ENCODE data around the gene ADAMTS19.

Gene ADAMTS19

DNA sequence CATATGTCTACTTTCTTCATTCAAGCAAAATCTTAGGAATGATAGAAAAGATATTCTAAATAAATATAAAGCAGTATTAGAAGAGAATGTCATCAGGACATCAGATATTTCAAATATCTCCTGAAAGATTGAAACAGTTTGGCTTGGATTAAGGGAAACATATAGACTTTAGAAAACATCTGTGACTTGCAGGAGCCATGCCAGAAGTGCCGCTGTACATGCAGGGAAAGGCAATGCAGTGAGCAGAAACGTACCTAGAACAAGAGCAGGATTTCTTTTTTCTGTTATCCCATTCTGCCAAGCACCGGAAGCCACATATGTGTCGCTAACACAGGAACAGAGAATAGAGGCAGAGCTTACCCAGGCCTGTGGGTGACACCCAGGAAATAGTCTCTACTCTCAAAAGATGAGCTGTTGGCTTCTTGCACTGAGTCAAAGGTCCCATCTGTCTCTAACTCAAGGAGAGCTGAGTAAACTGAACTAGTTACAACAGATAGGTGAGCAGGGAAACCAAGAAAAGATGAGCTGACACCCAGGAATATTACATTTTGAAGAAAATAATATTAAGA, 5.8 kb downstream of the ADAMTS19 start:
- no peak for DNase-seq (ENCODE audit: low spot score)

DNA sequence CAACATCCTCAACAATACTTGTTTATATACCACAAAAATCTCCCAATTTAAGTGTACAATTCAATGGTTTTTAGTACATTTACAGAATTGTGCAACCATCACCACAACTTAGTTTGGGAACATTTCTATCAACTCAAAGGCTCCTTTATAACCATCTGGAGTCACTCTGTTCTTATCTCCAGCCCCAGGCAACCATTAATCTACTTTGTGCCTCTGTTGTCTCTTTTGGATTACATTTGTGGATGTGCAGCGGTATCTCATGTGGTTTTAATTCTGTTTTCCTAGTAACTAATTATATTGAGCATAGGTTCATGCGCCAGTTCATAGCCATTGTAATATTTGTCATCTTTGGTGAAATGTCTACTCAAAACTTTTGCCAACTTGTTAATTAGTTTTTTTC, 14.4 kb downstream of the ADAMTS19 start:
- DNase-seq (ENCODE audit: low spot score) = no peak

DNA sequence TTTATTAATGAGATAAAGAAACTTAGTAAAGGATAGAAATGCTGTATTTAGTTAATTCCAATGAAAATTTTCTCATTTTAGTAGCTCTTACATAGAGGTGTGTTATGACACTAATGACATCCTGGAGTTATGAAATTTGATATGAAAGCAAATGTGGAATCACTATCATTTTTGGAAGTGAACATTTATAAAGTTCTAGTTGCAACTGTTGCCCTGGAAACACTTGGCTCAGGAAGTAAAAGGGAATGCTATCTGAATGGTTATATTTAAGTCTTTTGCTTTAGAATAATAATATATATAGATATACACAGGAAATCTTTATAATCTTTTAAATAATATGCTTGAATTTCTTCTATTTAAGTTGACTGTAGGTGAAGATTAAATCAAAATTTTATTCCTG, 16.7 kb downstream of the ADAMTS19 start:
- no peak for DNase-seq (ENCODE audit: low spot score)

DNA sequence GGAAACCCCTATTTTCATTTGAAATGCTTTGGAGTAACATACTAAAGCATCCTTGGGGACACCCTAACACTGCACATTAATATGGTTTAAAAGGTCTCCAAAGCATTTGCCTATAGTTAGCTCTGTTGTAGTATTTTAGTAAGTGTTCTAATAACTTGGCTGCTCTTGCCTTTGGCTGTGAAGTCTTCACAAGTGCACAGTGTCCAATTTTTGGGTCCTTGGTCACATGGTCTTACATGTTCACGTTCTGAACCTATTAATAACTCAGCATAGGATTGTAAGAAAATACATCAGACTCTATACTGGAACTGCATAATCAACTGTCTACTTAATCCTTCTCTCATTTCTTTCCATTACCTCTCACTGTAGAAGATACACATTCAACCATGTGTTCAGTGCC, 17.4 kb downstream of the ADAMTS19 start:
- DNase-seq (ENCODE audit: low spot score) = no peak

DNA sequence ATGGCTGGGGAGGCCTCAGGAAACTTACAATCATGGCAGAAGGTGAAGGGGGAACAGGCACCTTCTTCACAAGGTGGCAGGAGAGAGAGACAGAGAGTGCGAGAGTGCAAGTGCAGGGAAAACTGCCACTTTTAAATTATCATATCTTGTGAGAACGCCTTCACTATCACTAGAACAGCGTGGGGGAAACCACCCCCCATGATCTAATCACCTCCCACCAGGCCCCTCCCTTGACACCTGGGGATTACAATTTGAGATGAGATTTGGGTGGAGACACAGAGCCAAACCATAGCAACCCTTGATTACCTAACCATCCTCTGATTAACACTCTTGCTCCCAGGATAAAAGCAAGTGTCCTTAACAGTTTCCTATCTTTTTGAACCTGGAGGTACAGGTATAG, 21.1 kb downstream of the ADAMTS19 start:
- no peak for DNase-seq (ENCODE audit: low spot score)

DNA sequence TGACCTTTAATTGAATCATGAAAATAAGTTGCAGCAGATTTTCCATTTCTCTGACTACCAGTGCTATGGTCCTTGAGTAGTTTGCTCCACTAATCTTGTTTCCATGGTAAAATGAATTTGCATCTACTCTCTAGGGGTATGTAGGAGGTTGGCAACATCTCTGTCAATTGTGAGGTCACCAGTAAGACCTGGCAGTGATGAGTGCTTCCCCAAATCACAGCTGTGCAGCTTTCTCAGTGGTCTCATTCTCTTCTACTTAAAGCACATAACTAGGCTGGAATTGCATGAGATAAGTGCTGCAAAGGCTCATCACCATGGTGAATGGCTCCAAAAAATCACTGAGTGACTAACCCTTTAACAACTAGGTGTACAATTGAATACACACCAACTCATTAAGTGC, 36.3 kb downstream of the ADAMTS19 start:
- no peak for DNase-seq (ENCODE audit: low spot score)

DNA sequence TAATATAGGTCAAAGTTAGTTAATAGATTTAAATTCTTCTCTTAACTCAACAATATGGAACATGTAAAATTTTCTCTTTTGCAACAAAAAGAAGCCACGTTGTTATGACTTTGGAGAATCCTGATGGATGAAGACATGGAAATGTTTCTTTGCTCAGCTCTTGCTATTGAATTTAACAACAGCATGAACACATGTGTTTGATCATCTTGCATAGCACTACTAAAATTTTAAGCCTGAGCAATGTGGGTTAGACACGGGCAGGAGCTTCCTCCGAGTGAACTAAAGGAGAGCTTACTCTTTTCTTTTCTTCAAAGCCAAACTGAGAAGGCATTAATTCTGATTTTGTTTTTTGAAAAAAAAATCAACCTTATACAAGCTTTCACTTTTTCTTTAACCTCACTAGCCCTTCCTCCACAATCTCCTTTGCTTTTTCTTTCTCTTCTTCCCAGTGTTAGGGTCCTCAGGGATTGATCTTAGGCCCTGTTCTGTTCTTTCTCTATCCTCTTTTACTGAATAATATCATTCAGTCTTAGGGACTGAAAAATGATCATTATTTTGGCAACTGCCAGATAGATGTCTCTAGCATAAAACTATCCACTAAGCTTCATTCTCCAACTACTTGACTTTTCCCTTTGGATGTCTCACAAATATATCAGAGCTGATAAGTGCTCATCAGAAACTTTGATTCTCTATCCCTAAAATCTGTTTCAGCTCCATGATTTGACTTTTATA, 36.9 kb downstream of the ADAMTS19 start:
- DNase-seq (ENCODE audit: low spot score) = no peak

DNA sequence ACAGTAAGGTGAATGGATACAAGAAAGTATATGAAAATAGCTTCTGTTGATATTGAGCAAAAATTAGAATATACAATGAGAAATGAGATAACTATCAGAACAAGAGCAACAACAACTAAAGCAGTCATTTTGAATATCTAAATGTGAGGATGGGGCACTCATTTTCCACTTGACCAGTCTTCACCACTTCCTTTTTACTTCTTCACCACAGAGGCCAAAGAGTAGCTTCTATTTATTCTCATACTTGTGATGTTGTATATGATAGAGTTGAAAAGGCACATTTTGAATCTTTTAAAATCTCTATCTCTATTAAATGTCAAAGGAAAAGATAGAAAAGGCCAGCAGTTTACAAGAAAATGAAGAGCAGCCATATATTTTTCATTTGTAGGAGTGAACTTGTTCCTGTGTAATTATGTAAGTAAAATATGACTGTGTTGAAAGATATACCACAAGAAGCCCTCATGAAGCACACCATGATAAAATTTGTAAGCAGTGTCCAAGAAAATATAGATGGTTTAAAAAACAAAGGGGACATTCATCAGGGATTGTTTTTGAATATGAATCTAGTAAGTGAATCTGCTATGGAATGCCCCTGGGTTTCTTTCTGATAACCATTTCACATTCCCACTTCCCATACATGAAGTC, 39.2 kb downstream of the ADAMTS19 start:
- DNase-seq (ENCODE audit: low spot score) = no peak

DNA sequence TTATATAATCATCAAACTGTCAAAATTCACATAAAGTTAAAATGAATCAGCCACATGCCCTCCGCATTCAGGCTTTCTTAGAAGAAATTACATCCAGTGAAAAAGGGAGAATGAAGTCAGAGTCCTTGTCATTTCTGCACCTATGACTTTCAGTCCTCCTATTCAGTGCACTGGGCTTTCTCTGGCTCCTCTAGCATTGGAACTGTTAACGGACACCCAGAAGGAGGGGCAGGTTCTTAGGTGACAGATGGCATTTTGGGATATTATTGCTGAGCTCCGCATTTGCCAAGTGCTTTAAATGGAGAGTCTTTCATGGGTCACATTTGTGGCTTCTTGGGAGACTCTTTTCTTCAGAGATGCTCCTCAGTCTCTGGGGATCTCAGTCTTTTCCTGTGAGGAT, 40.0 kb downstream of the ADAMTS19 start:
- no peak for DNase-seq (ENCODE audit: low spot score)

DNA sequence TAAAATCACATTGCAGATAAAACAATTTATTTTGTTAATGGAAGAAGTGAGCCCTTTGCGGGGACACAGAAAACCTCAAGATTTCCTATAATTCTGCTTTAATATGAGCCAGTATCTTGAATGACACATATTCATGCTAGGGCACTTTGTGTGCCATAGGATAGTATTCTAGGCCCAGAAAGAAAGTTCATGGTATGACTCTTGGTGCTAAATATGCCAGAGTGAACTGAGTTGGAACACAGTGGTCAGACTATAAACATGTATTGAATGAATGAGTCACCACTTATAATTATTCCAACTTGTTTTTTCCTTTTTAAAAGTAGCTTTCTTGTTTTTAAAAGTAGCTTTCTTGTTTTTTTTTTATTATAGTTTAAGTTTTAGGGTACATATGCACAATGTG, 46.0 kb downstream of the ADAMTS19 start:
- no peak for DNase-seq (ENCODE audit: low spot score)

DNA sequence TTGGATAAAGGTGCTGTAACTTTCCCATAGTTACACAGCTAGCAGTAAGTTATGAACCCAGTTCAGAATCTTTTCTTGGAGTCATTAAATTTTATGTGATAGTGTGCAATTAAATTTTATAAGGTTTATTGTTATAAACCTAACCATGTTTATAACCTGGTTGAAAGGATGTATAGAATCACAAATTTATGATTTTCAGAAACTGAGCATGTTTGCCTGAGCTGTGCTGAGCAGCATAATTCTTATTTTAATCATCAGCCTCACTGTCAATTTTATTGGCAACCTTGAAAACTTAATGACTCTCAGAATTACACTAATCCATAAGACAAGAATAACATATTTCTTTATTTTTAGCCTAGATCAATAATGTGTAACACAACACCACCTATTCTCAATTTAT, 46.9 kb downstream of the ADAMTS19 start:
- no peak for DNase-seq (ENCODE audit: low spot score)

DNA sequence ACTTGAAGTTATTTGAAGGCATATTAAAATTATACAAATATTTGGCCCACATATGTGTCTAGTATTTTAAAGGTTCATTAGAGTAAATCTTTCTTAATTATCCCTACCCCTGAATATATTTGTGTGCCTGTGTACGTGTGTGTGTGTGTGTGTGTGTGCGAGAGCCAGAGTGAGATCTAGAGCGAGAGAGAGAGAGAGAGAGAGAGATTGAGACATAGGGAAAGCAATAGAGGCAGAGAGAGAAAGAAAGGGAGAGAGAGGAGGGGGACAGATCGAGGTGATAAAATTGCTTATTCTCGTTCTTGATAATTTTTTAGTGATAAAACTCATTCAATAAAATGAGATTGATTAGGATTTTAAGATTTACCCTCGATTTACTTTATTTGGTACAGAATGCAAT, 47.4 kb downstream of the ADAMTS19 start:
- no peak for DNase-seq (ENCODE audit: low spot score)

DNA sequence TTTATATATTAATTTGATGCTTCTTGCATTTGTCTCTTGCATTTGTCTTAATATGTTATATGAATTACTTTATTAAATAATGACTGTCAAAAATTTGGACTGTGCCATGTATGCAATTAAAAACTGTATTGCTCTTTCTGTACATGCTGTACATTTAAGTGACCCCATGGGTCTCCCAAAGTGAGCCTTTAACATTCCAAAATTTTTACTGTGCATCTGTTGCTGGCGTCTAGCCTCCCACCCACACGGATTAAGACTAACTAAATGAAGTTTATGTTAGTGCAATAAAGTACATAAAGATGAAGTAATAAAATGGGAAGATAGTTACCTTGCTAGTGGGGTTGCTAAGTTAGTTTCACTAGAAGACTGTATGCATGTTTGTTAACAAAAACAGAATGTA, 48.5 kb downstream of the ADAMTS19 start:
- DNase-seq (ENCODE audit: low spot score) = no peak

DNA sequence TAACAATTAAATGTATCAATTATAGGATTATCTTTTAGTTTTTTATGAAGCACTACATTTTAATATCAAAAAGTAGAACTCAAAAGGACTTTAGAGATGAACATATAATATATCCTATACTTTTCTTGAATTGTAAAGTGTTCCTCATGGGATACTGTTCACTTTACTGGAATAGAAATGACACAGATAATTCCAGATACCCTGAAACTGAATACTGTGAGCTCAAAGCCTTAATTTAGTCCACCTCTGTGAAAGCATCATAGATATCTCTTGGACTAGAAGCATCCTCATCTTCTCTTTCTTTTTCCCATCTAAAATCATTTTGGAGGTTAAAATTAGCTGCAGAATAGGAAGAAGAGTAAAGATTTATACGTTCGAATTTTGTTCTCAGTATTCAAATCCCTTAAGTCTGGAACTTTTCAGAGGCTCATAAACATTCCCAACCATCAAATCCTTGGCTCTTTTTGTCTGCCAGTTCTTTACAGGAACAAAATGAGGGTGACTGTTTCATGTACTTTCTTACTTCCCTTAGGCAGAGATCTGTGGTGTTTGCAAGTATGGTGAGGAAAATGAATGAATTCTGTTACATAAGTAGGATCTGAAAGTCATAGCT, 49.4 kb downstream of the ADAMTS19 start:
- no peak for DNase-seq (ENCODE audit: low spot score)

DNA sequence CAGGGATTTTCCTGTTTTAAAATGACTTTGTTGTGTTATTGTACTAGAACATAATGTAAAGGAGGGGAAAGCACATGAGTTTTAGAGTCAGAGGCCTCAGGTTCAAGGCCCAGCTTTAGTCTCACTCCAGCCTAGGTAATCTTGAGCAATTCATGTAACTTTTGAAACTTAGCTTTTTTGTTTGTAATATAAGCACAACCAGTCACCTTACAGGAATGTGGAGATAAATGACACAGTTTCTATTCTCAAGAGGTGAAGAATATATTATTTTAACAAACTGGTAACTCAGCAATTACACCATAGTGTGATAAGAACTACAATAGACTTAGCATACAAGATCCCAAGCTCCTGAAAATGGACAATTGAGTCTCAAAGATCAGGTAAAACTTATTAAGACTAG, 51.2 kb downstream of the ADAMTS19 start:
- no peak for DNase-seq (ENCODE audit: low spot score)

DNA sequence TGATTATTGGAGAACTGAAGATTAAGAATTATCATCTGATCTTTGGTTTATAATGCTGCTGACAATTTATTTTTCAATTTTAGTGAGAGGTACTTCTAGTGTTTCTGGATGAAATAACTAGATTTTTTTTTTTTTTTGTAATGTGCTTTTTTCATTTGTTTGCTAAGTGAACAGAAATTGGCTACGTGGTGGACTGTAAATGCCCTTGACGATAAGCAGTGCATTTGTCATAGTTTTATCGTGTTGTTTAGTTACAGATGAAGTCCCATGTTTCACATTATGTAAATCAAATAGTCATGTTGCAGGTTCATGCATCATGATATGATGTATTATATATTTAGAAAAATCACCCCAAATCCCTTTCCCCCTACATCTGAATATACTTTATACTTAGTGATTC, 81.0 kb downstream of the ADAMTS19 start:
- DNase-seq (ENCODE audit: low spot score) = no peak

DNA sequence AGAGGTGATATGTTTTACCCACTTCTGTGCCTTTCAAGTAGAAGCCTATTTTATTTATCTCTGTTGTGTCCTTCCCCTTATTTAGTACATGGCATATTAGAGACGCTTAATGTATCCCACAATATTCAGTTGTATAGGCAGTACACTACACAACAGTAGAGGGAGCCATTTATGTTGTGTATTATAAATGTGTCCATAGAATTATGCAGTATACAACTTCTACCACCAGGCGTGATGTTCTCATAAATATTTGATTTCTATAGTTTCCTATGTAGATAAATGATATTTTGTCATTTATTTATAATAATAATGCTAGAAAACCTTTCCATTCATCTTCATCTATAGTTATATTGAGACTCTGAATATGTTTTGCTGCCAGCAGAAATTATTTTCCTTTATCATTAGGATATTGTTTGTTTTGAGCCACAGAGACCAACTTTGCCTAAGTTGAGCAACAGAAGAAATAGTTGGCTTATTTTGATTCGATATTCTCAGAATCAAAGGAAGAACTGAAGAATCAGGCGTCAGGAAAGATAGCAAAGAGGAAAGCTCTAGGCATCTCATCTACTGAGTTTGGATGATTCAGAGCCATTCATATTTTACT, 81.7 kb downstream of the ADAMTS19 start:
- peak; percentile 39 for DNase-seq (ENCODE audit: low spot score)

DNA sequence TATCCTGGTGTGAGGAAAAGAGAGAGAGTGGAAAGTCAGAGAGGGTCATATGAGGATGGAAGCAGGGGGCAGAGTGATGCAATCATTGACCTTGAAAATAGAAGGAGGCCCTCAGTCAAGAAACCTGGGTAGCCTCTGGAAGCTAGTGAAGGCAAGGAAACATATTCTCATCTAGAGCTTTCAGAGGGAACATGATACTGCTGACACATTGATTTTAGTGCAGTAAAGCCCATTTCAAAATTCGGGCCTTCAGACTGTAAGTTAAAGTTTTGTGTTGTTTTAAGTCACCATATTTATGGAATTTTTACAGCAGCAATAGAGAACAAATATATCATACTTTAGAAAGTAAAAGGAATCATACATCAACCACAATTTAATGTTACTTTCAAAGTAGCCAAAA, 87.0 kb downstream of the ADAMTS19 start:
- no peak for DNase-seq (ENCODE audit: low spot score)

DNA sequence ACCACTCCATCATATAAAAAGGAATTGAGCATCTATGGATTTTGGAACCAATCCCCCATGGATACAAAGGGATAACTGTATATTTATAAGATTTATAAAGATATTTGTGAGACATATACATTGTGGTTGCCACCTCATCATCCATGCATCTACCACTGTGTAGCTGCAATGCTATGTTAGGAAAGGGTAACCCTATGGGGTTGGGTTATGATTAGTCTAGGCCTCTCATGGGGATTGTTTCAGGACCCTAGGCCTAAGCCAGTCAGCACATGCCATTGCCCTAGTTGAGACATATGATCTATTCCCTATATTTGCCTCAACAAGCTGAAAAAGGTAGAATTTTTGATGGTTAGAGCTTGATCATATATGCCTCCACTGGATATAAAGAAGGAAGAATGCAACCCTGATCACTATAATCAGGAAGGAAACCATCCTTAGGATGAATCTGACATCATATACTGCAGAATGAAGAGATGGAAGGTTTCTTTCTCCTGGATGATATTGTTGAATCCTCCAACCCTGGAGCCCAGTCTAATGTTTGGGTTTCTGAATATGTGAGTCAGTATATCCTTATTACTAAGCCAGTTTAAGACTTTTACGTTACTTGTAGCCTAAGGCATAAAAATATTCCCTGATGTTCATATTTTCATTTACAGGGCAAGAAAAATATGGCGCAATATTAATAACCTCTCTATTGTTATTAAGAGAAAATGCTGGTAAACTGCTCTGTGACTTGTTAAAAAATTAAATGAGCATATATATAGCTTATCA, 94.2 kb downstream of the ADAMTS19 start:
- no peak for DNase-seq (ENCODE audit: low spot score)

DNA sequence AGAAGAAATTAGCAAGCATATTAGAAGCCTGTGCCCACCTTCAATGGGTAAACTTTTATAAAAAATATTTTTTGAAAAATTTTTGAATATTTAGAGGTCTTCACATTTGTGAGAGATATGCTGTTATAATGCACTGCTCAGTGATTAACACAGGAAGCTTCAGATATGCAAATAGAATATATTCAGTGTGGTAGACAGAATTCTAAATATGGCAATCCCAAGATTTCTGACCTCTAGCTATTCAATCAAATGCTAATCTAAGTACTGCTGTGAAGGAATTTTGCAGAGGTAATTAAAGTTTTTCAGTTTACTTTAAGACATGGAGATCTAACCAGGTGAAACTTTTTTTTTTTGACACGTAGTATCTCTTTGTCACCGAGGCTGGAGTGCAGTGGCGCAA, 103.5 kb downstream of the ADAMTS19 start:
- DNase-seq (ENCODE audit: low spot score) = no peak

DNA sequence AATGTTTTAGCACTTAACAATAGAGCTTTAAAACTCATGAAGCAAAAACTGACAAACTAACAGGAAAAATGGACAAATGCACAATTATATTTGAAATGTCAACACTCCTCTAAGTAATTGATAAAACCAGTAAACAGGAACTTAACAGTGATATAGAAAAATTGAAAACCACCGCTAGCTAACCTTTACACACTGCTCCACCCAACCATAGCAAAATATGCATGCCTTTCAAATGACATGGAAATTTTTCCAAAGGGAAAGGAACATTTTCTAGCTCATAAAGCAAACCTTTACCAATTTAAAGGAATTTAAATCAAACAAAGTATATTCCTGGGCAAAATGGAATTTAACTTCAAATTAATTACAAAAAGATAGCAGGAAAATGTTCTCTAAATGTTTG, 109.2 kb downstream of the ADAMTS19 start:
- DNase-seq (ENCODE audit: low spot score) = no peak

DNA sequence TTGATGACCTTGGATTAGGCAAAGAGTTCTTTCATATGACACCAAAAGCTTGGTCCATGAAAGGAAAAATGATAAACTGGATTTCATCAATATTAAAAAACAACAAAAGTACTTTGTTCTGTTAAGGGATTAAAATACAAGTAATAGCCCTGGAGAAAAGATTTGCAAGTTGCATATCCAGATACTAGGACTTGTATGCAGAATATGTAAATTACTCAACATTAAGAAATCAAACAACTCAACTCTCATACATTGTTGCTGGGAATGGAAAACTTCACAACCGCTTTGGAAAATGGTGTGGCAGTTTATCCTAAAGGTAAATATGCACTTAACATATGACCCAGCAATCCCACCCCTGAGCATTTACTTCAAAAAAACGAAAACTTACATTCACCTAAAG, 112.0 kb downstream of the ADAMTS19 start:
- no peak for DNase-seq (ENCODE audit: low spot score)
